ENCODE data around the gene FUBP3. TPM values are rescaled to one million over a fixed set of nuclear protein-coding genes. Genes with fewer than 3 reads are reported as not detected.

FUBP3 gene
- total RNA-seq (2013), result 25.8 TPM
- polyA plus RNA-seq (10 to 100 TPM in 2 of 3 donors, 1 to 10 TPM in 1; 9.5 to 17.3 (median 16.3) TPM), polyA minus RNA-seq (18.6 and 23.9 TPM in 2 replicates), total RNA-seq (19.2 to 46.4 (median 29.6) reads per million in 11 experiments)

- Histone ChIP-seq H3K9me3 (replicated peaks in 1 of 2; ENCODE audit: control insufficient read depth in 1 of 2, insufficient read depth in 1 of 2, low read length in 2 of 2) (no peaks in the 10 kb centered on the region), H4K20me1 (ENCODE audit: insufficient read depth, low read length) (peaks cover 41% of the 10 kb centered on the region), H2AFZ (ENCODE audit: insufficient read depth, low read depth, low read length, poor library complexity, severe bottlenecking) (peak within 1 kb of the TSS; percentile 99), H3K27ac (ENCODE audit: low read depth in 1 of 2, low read length in 2 of 2) (peak within 1 kb of the TSS; percentile 31 to 88), H3K4me1 (ENCODE audit: control insufficient read depth in 1 of 2, insufficient read depth in 2 of 2, low read length in 2 of 2) (peaks cover 17 to 23% of the 10 kb centered on the region in 2 donors), H3K4me3 (replicated peaks in 1 of 3; ENCODE audit: low read depth in 2 of 3, low read length in 3 of 3) (peak within 1 kb of the TSS; percentile 84 to 96 (median 88)), H3K36me3 (replicated peaks in 1 of 2; ENCODE audit: control insufficient read depth in 1 of 2, insufficient read depth in 2 of 2, low read length in 2 of 2) (peaks cover 3 to 12% of the 10 kb centered on the region in 2 donors), H3K79me2 (ENCODE audit: insufficient read depth, low read length) (peaks cover 53% of the 10 kb centered on the region), H3K27me3 (ENCODE audit: control insufficient read depth in 2 of 2, insufficient read depth in 2 of 2, low read length in 2 of 2) (peaks cover 0 to 7% of the 10 kb centered on the region in 2 donors), H3K4me2 (replicated peaks; ENCODE audit: extremely low read depth, low read length, poor library complexity, severe bottlenecking) (peak within 1 kb of the TSS; percentile 96), H3K9ac (ENCODE audit: insufficient read depth, low read length, poor library complexity, severe bottlenecking) (peak within 1 kb of the TSS; percentile 70)
- intact Hi-C loops (cut with micrococcal nuclease), result no loop called here
- H3K9me3 Mint-ChIP-seq, result no peaks in the 10 kb centered on the region
- H3K4me3 Mint-ChIP-seq, result peak within 1 kb of the TSS; percentile 89 to 94
- H3K4me1 Mint-ChIP-seq, result peaks cover 26% of the 10 kb centered on the region
- H3K36me3 Mint-ChIP-seq, result peaks cover 5 to 19% of the 10 kb centered on the region in 2 donors
- no peak for TF ChIP-seq CTCF (IDR thresholded peaks at IDR 0.05)
- H3K27me3 Mint-ChIP-seq (ENCODE audit: low read depth in 3 of 3), result peaks cover 0 to 4% (median 3%) of the 10 kb centered on the region in 3 donors
- H3K27ac Mint-ChIP-seq, result peak within 1 kb of the TSS; percentile 80 to 89 (median 87)
- peak; percentile 73 to 81 (median 80) for DNase-seq
- under 1% methylated on average over 73 of the region's 74 CpGs for WGBS (ENCODE audit: insufficient coverage)
These were observed at the start of gene FUBP3 for GRCh38 chr9:130578865-130579737. Gene FUBP3, plus strand, starts transcription at chr9:130579577. Its CDS starts 104 bp downstream, at chr9:130579681.

DNA sequence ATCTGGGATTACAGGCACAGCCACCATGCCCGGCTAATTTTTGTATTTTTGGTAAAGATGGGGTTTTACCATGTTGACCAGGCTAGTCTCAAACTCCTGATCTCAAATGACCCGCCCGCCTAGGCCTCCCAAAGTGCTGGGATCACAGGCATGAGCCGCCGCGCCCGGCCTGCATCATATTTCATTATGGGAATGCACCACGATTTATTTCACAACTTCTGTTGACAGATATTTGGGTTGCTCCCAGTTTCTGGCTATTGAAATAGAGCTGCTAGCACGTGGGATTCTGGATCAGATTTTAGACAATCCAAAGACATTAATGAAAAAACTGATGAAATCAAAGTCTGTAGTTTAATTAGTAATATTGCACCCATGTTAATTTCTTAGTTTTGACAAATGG is 48.4 kb upstream of the FUBP3 start:
- H3K9me3 ChIP-seq (replicated peaks in 1 of 2; ENCODE audit: control insufficient read depth in 1 of 2, insufficient read depth in 1 of 2, low read length in 2 of 2), result no peaks in the 10 kb centered on the region
- DNase-seq, result no peak
- intact Hi-C loops (cut with micrococcal nuclease), result no loop called here
- peaks cover 0 to 3% (median 0%) of the 10 kb centered on the region in 7 donors for H3K9me3 Mint-ChIP-seq
- no peak overlapping the region for H2AFZ ChIP-seq (ENCODE audit: insufficient read depth, low read depth, low read length, poor library complexity, severe bottlenecking)
- H3K4me1 ChIP-seq (ENCODE audit: control insufficient read depth in 1 of 2, insufficient read depth in 2 of 2, low read length in 2 of 2), result no peaks in the 10 kb centered on the region
- H4K20me1 ChIP-seq (ENCODE audit: insufficient read depth, low read length), result no peaks in the 10 kb centered on the region
- no peak overlapping the region for H3K27ac ChIP-seq (ENCODE audit: low read depth in 1 of 2, low read length in 2 of 2)
- H3K4me2 ChIP-seq (replicated peaks; ENCODE audit: extremely low read depth, low read length, poor library complexity, severe bottlenecking), result no peak overlapping the region
- H3K27ac Mint-ChIP-seq, result no peak overlapping the region
- H3K4me1 Mint-ChIP-seq, result no peaks in the 10 kb centered on the region
- TF ChIP-seq CTCF (IDR thresholded peaks at IDR 0.05), result no peak
- no peaks in the 10 kb centered on the region for H3K36me3 Mint-ChIP-seq
- no peak overlapping the region for H3K4me3 ChIP-seq (replicated peaks in 1 of 3; ENCODE audit: low read depth in 2 of 3, low read length in 3 of 3)
- H3K27me3 ChIP-seq (ENCODE audit: control insufficient read depth in 2 of 2, insufficient read depth in 2 of 2, low read length in 2 of 2), result peaks cover 7 to 13% of the 10 kb centered on the region in 2 donors
- H3K4me3 Mint-ChIP-seq, result no peak overlapping the region
- 83% methylated on average over 8 of the region's 9 CpGs for WGBS (ENCODE audit: insufficient coverage)
- no peaks in the 10 kb centered on the region for H3K36me3 ChIP-seq (replicated peaks in 1 of 2; ENCODE audit: control insufficient read depth in 1 of 2, insufficient read depth in 2 of 2, low read length in 2 of 2)
- H3K27me3 Mint-ChIP-seq (ENCODE audit: low read depth in 3 of 3), result peaks cover 23 to 42% (median 24%) of the 10 kb centered on the region in 3 donors
- no peaks in the 10 kb centered on the region for H3K79me2 ChIP-seq (ENCODE audit: insufficient read depth, low read length)
- H3K9ac ChIP-seq (ENCODE audit: insufficient read depth, low read length, poor library complexity, severe bottlenecking), result no peak overlapping the region
